Small intestine (tissue), 7 donors: Measurements from ENCODE around the gene AVPR1B. TPM values are rescaled to one million over a fixed set of nuclear protein-coding genes. Genes with fewer than 3 reads are reported as not detected.
"Not testable (repeated sequence)": the region's sequence is repeated elsewhere in the genome, so short reads cannot be mapped to it uniquely, and the experiment has no call there.

Experiments
- DNase-seq, 2 donors: peaks; one replicate each; pipeline versions ENCODE4 v3.0.0 to v3.0.0-alpha.2; 2013
- FAIRE-seq: peaks from 2 replicates; lab custom pipeline; 2012; peaks lifted over from hg19 to GRCh38; lab: Jason Lieb, UNC
- H3K27ac ChIP-seq, 3 donors: one replicate each; pipeline ENCODE4 v1.5.1; 2013; ENCODE audit warnings: low read length in 2 of 3, mild to moderate bottlenecking in 2 of 3, control low read depth in 1 of 3, inconsistent platforms in 1 of 3, low read depth in 1 of 3, moderate library complexity in 1 of 3
- H3K27me3 ChIP-seq, 3 donors: one replicate each; pipeline ENCODE4 v1.6.1; 2013; ENCODE audit warnings: low read length in 3 of 3, inconsistent platforms in 1 of 3; ENCODE audit not compliant: control insufficient read depth in 3 of 3, insufficient read depth in 3 of 3
- H3K36me3 ChIP-seq, 3 donors: one replicate each; pipeline ENCODE4 v1.6.1; 2013; ENCODE audit warnings: low read length in 3 of 3, inconsistent platforms in 1 of 3, low read depth in 1 of 3, mild to moderate bottlenecking in 1 of 3, moderate library complexity in 1 of 3; ENCODE audit not compliant: control insufficient read depth in 3 of 3, insufficient read depth in 2 of 3
- H3K4me1 ChIP-seq, 3 donors: one replicate each; pipeline ENCODE4 v1.6.1; 2013; ENCODE audit warnings: low read length in 2 of 3, inconsistent platforms in 1 of 3, low read depth in 1 of 3, mild to moderate bottlenecking in 1 of 3, moderate library complexity in 1 of 3; ENCODE audit not compliant: control insufficient read depth in 3 of 3, insufficient read depth in 2 of 3
- H3K4me3 ChIP-seq, 3 donors: one replicate each; pipeline ENCODE4 v1.5.1; 2013; ENCODE audit warnings: low read length in 3 of 3, control low read depth in 1 of 3, inconsistent platforms in 1 of 3, low read depth in 1 of 3, mild to moderate bottlenecking in 1 of 3, moderate library complexity in 1 of 3
- H3K9me3 ChIP-seq, 2 donors: one replicate each; pipeline ENCODE4 v1.6.1; 2013; ENCODE audit warnings: low read depth in 1 of 2, low read length in 1 of 2; ENCODE audit not compliant: control insufficient read depth in 2 of 2, insufficient read depth in 1 of 2
- WGBS, 3 donors: extraction: QIAGEN DNeasy Blood & Tissue Kit; methylation state at CpG; one replicate each; pipeline ENCODE4 v1.1.7; 2013; 5-methylcytosine and 5-hydroxymethylcytosine counted together
- polyA plus RNA-seq, 4 donors: library from polyadenylated mRNA; stranded (reverse) in 3 of 4; unstranded in 1 of 4; fragments of 200-250 nt in 3 of 4; fragments of 120-200 nt in 1 of 4; gene quantifications; one replicate each; pipeline versions ENCODE4 v1.2.1 to v1.2.3, GENCODE V29; 2013
- donor health status: healthy with polysubstance abuse.
- donor health status: control.
- donor health status: control.
- donor health status: Bipolar disorder and iron deficiency.
- donor health status: healthy.

The AVPR1B gene
- polyA plus RNA-seq, 4 donors, result 0.10 to 0.75 TPM; not detected in 2

DNA sequence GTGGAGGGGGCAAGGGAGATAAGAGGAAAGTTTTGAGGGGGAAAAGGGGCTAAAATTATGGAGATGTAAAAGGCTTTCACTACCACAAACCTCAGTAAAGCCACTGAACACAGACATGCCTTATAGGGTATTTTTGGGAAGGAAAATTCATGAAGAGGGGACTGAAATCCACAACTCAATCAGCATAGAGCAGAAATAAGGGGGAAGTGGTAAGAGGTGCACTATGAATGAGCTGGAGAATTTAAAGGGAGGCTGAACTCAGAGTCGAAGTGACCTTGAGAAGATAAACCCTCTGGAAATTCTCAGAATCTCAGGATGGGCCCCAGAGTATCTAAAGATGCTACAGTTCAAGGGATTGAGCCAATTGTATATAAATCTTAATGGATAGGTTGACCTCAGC, 48.9 kb downstream of the AVPR1B start:
- no peak overlapping the region for H3K4me3 ChIP-seq
- H3K9me3 ChIP-seq, result peaks cover 0 to 1% of the 10 kb centered on the region in 2 donors
- DNase-seq, result no peak
- WGBS, 3 donors, result 48 to 61% (median 58%) methylated on average over 1 of the region's 1 CpG
- H3K27ac ChIP-seq, result peak overlapping the region in 1 of 3 donors; percentile 72
- no peaks in the 10 kb centered on the region for H3K27me3 ChIP-seq
- H3K36me3 ChIP-seq, result no peaks in the 10 kb centered on the region
- no peak for FAIRE-seq
- peaks cover 0 to 29% (median 0%) of the 10 kb centered on the region in 3 donors for H3K4me1 ChIP-seq

GRCh38 chr1:206067486-206068227, 49.5 kb downstream of the AVPR1B start:
- WGBS, 3 donors, result 15 to 57% (median 31%) methylated on average over 8 of the region's 8 CpGs

DNA sequence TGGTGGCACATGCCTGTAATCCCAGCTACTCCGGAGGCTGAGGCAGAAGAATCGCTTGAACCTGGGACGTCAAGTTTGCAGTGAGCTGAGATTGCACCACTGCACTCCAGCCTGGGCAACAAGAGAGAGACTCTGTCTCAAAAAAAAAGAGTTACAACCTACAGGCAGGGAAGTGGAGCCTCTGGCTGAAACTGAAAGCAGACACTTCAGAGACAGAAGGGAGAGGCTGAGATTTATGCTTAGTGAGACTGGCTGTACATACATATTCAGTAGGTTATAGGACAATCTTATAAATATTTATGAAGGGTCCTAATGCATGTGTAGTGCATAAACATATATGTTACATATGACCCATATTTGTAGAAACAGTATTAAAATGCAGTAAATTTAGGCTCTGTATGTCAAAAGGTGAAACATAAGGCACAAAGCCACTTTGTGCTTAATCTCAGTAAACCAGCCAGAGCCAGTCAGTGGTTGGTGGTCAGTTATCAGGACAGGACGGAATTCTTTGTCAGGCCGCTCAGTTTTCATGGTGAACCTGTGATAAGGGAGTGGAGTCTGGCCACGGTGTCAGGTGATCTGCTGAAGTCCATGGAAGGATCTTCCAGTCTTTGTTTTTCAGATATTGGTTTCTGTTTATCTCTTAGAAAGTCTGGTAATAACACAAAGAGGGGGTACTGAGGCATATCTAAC, 50.6 kb downstream of the AVPR1B start:
- FAIRE-seq, result no peak
- no peaks in the 10 kb centered on the region for H3K27me3 ChIP-seq
- H3K4me3 ChIP-seq, result no peak overlapping the region
- DNase-seq, result peak; percentile 14 to 64
- H3K4me1 ChIP-seq, result peaks cover 0 to 29% (median 0%) of the 10 kb centered on the region in 3 donors
- peaks cover 0 to 7% of the 10 kb centered on the region in 2 donors for H3K9me3 ChIP-seq
- peaks cover 0 to under 1% (median 0%) of the 10 kb centered on the region in 3 donors for H3K36me3 ChIP-seq
- 29 to 50% (median 47%) methylated on average over 6 of the region's 6 CpGs for WGBS, 3 donors
- peak overlapping the region in 1 of 3 donors; percentile 72 for H3K27ac ChIP-seq

More at GRCh38 chr1:206067486-206068227, 49.5 kb downstream of the AVPR1B start:
- peak; percentile 10 to 83 for DNase-seq
- no peak overlapping the region for H3K4me3 ChIP-seq
- H3K9me3 ChIP-seq, result peaks cover 0 to 7% of the 10 kb centered on the region in 2 donors
- H3K36me3 ChIP-seq, result no peaks in the 10 kb centered on the region
- H3K27me3 ChIP-seq, result no peaks in the 10 kb centered on the region
- no peak for FAIRE-seq
- H3K4me1 ChIP-seq, result peaks cover 0 to 29% (median 0%) of the 10 kb centered on the region in 3 donors
- H3K27ac ChIP-seq, result peak overlapping the region in 1 of 3 donors; percentile 72

DNA sequence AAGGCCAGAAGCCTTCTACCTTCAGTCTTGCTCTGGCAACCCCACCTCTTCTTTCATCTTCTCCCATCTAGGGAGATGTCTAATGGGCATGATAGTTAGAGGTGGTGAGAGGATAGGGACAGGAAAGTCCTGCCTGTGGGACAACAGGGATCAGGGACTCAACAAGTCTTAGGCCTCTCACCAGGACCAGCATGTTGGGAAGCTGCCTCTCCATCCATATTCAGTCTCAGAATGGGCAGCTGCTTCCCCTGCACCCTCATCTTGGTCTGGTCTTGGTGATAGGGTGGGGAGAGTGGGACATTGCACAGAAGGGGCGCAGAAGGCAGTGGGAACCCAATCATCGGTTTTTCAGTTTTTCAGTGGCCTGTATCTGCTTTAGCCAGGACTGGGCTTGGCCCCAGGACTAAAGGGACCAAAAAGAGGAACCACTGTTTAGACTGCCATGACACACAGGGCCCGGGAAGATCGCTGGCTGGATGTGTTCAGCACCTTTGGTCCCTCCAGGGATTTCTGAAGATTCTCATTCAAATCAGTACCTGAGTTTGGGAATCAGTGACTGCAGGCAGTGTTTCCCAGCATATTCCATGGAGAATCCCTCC, 51.5 kb downstream of the AVPR1B start:
- no peaks in the 10 kb centered on the region for H3K27me3 ChIP-seq
- DNase-seq (no peak), FAIRE-seq (no peak)
- H3K9me3 ChIP-seq, result peaks cover 0 to 7% of the 10 kb centered on the region in 2 donors
- peaks cover 0 to 29% (median 0%) of the 10 kb centered on the region in 3 donors for H3K4me1 ChIP-seq
- peaks cover 0 to 2% (median 0%) of the 10 kb centered on the region in 3 donors for H3K36me3 ChIP-seq
- peak overlapping the region in 1 of 3 donors; percentile 72 for H3K27ac ChIP-seq
- 86 to 89% (median 86%) methylated on average over 4 of the region's 4 CpGs for WGBS, 3 donors
- no peak overlapping the region for H3K4me3 ChIP-seq

- 91 to 96% (median 96%) methylated on average over 14 to 21 of the region's 25 CpGs for WGBS, 3 donors
- not testable (repeated sequence) for FAIRE-seq, H3K4me3 ChIP-seq, H3K9me3 ChIP-seq, H3K27ac ChIP-seq, H3K36me3 ChIP-seq, H3K27me3 ChIP-seq, DNase-seq
- peaks cover 0 to 29% (median 0%) of the 10 kb centered on the region in 3 donors for H3K4me1 ChIP-seq
Observed at GRCh38 chr1:206064501-206064900, 52.7 kb downstream of the AVPR1B start.

DNA sequence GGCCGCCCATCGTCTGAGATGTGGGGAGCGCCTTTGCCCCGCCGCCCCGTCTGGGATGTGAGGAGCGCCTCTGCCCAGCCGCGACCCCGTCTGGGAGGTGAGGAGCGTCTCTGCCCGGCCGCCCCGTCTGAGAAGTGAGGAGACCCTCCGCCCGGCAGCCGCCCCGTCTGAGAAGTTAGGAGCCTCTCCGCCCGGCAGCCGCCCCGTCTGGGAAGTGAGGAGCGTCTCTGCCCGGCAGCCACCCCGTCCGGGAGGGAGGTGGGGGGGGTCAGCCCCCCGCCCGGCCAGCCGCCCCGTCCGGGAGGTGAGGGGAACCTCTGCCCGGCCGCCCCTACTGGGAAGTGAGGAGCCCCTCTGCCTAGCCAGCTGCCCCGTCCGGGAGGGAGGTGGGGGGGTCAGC, 53.2 kb downstream of the AVPR1B start:
- DNase-seq, H3K36me3 ChIP-seq, H3K9me3 ChIP-seq, FAIRE-seq, H3K4me3 ChIP-seq, H3K27ac ChIP-seq, H3K27me3 ChIP-seq: not testable (repeated sequence)
- 93 to 99% (median 94%) methylated on average over 12 to 31 of the region's 35 CpGs for WGBS, 3 donors
- peaks cover 0 to 29% (median 0%) of the 10 kb centered on the region in 3 donors for H3K4me1 ChIP-seq

DNA sequence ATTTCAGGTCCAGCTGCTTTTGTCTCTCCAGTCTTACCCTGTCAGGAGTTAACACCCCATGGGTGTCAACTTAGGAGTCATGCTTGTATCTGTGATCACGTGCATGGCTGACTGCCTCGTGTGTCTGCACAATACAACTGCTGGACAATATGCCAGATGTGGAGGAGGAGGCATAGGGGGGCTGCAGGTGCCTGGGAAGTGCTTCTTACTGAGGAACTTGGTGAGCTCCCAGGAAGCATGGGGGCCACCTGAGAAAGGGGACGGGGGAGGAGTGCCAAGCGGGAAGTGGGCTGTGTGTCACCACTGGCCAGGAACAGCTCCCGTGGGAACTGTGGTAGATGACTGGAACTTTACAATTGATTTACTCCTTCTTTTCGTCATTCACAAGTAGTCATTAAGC, 54.7 kb downstream of the AVPR1B start:
- no peak overlapping the region for H3K4me3 ChIP-seq
- DNase-seq (no peak), FAIRE-seq (no peak)
- H3K9me3 ChIP-seq, result peaks cover 0 to 7% of the 10 kb centered on the region in 2 donors
- H3K27ac ChIP-seq, result no peak overlapping the region
- no peaks in the 10 kb centered on the region for H3K27me3 ChIP-seq
- peaks cover 0 to 2% (median 0%) of the 10 kb centered on the region in 3 donors for H3K36me3 ChIP-seq
- WGBS, 3 donors, result 76 to 85% (median 84%) methylated on average over 6 of the region's 6 CpGs
- peaks cover 0 to 17% (median 0%) of the 10 kb centered on the region in 3 donors for H3K4me1 ChIP-seq

DNA sequence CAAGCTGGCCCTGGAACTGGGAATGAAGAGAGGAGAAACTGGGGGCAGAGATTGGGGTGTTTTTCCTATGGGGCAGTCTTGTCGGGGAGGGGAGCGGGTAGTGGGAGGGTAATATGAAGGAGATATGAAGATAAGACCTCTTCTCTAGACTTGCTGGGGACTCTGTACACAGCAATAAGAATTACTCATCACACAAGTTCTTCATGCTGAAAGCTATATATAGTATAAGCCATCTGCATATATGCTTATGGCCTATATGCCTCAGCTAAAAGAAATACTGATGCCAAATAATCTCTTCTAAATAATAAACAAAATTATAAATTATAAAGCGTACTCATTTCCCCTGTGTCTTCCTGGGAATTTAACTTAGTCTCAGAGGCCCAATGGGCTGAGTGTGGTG, 56.3 kb downstream of the AVPR1B start:
- H3K27me3 ChIP-seq, result no peaks in the 10 kb centered on the region
- H3K27ac ChIP-seq, result no peak overlapping the region
- DNase-seq (no peak), FAIRE-seq (no peak)
- H3K9me3 ChIP-seq, result peaks cover 0 to 7% of the 10 kb centered on the region in 2 donors
- no peak overlapping the region for H3K4me3 ChIP-seq
- H3K36me3 ChIP-seq, result peaks cover 0 to 2% (median 0%) of the 10 kb centered on the region in 3 donors
- peaks cover 0 to 7% (median 0%) of the 10 kb centered on the region in 3 donors for H3K4me1 ChIP-seq
- WGBS, 3 donors, result 93 to 96% (median 95%) methylated on average over 3 of the region's 3 CpGs
